ENCODE measurements around the gene TSHZ3.

DNA sequence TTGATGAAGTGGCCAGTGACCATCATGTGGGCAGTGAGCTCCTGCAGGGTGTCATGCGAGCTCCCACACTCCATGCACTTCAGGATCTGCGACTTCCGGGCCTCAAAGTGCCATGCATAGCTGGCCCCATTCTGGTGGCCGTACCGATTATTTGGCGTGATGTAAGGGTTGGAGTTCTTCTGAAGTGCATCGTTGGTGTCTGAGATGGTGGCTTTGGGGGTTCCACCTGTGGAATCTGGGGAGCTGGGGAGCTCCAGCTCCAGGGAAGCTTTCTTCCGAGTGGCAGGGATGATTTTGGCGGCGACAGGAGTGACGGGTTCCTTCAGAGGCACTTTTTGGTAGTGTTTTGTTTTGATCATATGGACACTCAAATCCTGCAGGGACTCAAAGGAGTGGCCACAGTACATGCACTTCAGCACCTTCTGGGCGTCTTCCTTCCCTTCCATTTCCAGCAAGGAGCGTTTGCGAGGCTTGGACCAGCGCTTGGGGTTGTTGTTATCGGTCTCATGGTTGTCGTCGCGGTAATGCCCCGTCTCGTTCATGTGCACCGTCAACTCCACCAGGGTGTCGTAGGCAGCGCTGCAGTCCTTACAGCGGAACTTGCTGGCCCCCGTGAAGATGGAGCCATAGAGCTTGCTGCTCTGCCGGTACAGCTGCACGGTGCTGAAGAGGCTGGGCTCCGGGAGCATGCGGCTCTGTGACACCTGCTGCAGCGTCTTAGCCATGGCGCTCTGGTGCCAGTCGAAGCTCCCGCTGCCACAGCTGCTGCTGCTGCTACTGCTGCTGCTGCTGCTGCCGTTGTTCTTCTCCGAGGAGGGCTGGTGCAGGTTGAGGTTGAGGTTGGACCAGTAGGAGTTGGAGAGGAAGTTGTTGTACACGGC, 70.4 kb downstream of the TSHZ3 start:
- TF ChIP-seq HDGF (IDR thresholded peaks at IDR 0.05; ENCODE audit: borderline replicate concordance) = no peak
- no peak for TF ChIP-seq SUZ12 (IDR thresholded peaks at IDR 0.05)
- no peak for TF ChIP-seq CTBP1 (IDR thresholded peaks at IDR 0.05; ENCODE audit: borderline replicate concordance)
- TF ChIP-seq ARNT (IDR thresholded peaks at IDR 0.05) = no peak
- TF ChIP-seq BHLHE40 (IDR thresholded peaks at IDR 0.05; ENCODE audit: borderline replicate concordance) = no peak
- no peak for TF ChIP-seq FOXM1 (IDR thresholded peaks at IDR 0.05; ENCODE audit: borderline replicate concordance)
- no peak for TF ChIP-seq SP1 (IDR thresholded peaks at IDR 0.05)
- no peak for TF ChIP-seq FOXK2 (IDR thresholded peaks at IDR 0.05)
- no peak for TF ChIP-seq L3MBTL2 (conservative IDR thresholded peaks at IDR 0.05)
- TF ChIP-seq ZNF384 (IDR thresholded peaks at IDR 0.05) = no peak
- TF ChIP-seq ELF4 (IDR thresholded peaks at IDR 0.05) = no peak
- TF ChIP-seq, protein P1, sequence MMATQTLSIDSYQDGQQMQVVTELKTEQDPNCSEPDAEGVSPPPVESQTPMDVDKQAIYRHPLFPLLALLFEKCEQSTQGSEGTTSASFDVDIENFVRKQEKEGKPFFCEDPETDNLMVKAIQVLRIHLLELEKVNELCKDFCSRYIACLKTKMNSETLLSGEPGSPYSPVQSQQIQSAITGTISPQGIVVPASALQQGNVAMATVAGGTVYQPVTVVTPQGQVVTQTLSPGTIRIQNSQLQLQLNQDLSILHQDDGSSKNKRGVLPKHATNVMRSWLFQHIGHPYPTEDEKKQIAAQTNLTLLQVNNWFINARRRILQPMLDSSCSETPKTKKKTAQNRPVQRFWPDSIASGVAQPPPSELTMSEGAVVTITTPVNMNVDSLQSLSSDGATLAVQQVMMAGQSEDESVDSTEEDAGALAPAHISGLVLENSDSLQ (IDR thresholded peaks at IDR 0.05) = no peak
- no peak for TF ChIP-seq LEF1 (IDR thresholded peaks at IDR 0.05; ENCODE audit: borderline replicate concordance)

Measured in HEK293T (cell line).